Transverse colon (tissue), 4 donors: ENCODE measurements around the gene ENG. TPM values are rescaled to one million over a fixed set of nuclear protein-coding genes. Genes with fewer than 3 reads are reported as not detected.
"Not testable (repeated sequence)": the region's sequence is repeated elsewhere in the genome, so short reads cannot be mapped to it uniquely, and the experiment has no call there.

Experiments
- DNase-seq: peaks from one replicate; pipeline ENCODE4 v3.0.0-alpha.2; 2019
- H3K27ac ChIP-seq, 4 donors: fragments of 200-600 bp; sonication (generic); 2 replicates each; pipeline ENCODE4 v1.5.1; 2016 to 2018; ENCODE audit warnings: inconsistent platforms in 4 of 4
- H3K27me3 ChIP-seq: fragments of 200-600 bp; sonication (generic); 2 replicates; pipeline ENCODE4 v1.5.1; 2017; ENCODE audit warnings: inconsistent platforms
- H3K36me3 ChIP-seq, 4 donors: fragments of 200-600 bp; sonication (generic); 2 replicates each; pipeline ENCODE4 v1.5.1; 2017 to 2019; ENCODE audit warnings: inconsistent platforms in 4 of 4
- H3K4me1 ChIP-seq, 4 donors: fragments of 200-600 bp; sonication (generic); 2 replicates each; pipeline ENCODE4 v1.5.1; 2017 to 2020; ENCODE audit warnings: inconsistent platforms in 4 of 4
- H3K4me3 ChIP-seq, 4 donors: fragments of 200-600 bp; sonication (generic); 1 replicate in 1 of 4; 2 replicates in 3 of 4; pipeline versions ENCODE4 v1.5.1 to v1.6.1; 2017 to 2019; ENCODE audit warnings: inconsistent platforms in 4 of 4
- H3K9me3 ChIP-seq, 2 donors: fragments of 200-600 bp; sonication (generic); 2 replicates each; pipeline ENCODE4 v1.5.1; 2017 to 2019; ENCODE audit warnings: inconsistent platforms in 2 of 2
- EP300 ChIP-seq: sonication (generic); formaldehyde crosslinking; IDR thresholded peaks from one replicate; pipeline ENCODE4 v1.6.1; 2017; ENCODE audit warnings: antibody characterized with exemption, low read depth
- POLR2A ChIP-seq: fragments of 450-650 bp; IDR thresholded peaks from one replicate; pipeline ENCODE4 v1.6.1; 2016; ENCODE audit warnings: antibody characterized with exemption, mild to moderate bottlenecking, moderate library complexity
- POLR2AphosphoS5 ChIP-seq, 3 donors: sonication (generic); formaldehyde crosslinking; IDR thresholded peaks; one replicate each; pipeline ENCODE4 v1.6.1; 2016; ENCODE audit warnings: antibody characterized with exemption in 3 of 3
- WGBS, 2 donors: methylation state at CpG; one replicate each; pipeline ENCODE4 v1.1.5; 2018; ENCODE audit warnings: low coverage in 1 of 2; 5-methylcytosine and 5-hydroxymethylcytosine counted together
- in situ Hi-C, 4 donors: fragments of 200-750 bp; cut with MboI; loops; one replicate each; pipeline versions ENCODE4 v1.15.0 to v1.15.1; 2017; ENCODE audit warnings: low sequenced_read_pairs in 3 of 4, low pct_ligation_motif_present in 1 of 4, low pct_unique_long_range_greater_than_20kb in 1 of 4
- intact Hi-C: fragments of 100-400 bp; cut with DNase I; formaldehyde crosslinking; loops from one replicate; pipeline ENCODE4 v1.15.1; 2023; ENCODE audit warnings: low total_unique reads
- total RNA-seq, 4 donors: library from RNA; depleted of rRNA; stranded (reverse); fragments of >200 nt; gene quantifications; one replicate each; pipeline ENCODE4 v1.1.0, GENCODE V29; 2016
- TF ChIP-seq, protein P1 (sequence below), 5 experiments: fragments of 200-600 bp in 3 of 5; fragments of 450-650 bp in 2 of 5; sonication (generic) in 3 of 5; IDR thresholded peaks; 1 replicate in 2 of 5; 2 replicates in 3 of 5; pipeline ENCODE4 v1.5.1; 2016 to 2017; ENCODE audit warnings: antibody characterized with exemption in 5 of 5, inconsistent platforms in 3 of 5, mild to moderate bottlenecking in 2 of 5, moderate library complexity in 1 of 5

ENG gene
- total RNA-seq, 4 donors from 2014 or later: 10.6 to 23.9 (median 17.0) TPM

DNA sequence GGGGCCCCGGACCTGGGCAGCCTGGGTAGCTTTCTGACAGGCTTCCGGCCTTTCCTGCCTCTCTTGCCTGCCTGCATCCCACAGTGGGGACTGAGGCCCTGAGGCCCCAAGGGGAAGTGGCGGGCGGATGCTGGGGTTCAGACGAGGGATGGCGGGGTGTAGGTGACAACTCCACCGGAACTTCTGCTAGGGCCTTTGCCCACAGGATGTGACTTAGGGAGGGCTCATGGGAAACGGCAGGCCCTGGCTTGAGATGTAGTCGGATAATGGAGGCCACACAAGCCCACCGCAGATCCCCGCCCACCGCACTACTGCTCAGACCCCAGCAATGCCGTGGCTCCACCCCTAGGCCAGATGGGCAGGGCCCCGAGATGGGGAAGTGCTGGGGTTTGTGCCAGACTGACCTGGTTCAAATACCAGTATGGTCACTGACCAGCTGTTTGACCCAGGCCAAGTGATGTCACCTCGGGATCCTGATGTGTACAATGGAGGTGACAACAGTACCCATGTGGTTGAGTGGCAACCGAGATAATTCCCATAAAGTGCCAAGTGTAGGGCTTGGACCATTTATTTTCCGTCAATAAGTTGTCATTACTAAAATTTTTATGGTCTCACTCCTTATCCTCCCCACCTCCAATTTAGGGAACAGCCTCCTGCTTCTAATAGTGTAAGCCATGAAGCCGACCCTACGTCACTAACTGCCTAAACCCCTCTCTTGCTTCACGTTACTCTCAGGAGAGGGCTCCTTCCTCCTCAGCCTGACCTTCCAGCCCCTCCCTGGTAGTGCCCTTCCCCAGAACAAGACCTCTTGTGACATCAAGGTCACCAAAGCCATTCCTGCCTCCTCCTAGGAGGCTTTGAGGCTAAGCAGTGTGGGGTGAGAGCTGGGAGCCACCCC lies 71.1 kb downstream of the ENG start:
- peaks cover 10 to 40% (median 19%) of the 10 kb centered on the region in 4 donors for H3K4me1 ChIP-seq

DNA sequence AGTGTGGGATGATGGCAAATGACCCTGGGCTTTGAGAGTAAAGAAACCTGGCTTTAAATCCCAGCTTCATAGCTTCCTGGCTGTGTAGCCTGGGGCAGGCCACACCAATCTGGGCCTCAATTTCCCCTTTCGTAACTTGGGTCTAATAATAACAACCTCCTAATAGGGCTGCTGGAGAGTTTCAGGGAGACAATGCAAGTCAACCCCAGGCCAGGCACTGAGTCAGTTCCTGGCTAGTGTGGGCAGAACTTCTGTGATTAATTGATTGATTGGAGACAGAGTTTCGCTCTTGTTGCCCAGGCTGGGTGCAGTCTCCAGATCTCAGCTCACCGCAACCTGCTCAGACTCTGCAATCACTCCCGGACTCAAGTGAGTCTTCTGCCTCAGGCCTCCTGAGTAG lies 72.7 kb downstream of the ENG start:
- in situ Hi-C loops: loop anchor here in 2 of 4 donors (5.0 to 25.0 kb wide), 2 partner anchors 45 to 130 kb away; partner anchors contain the start of genes TOR2A (in 2 of the 2) and ST6GALNAC4 (in 1 of the 2)
- no peak for DNase-seq
- H3K9me3 ChIP-seq: no peaks in the 10 kb centered on the region
- no peaks in the 10 kb centered on the region for H3K27me3 ChIP-seq
- no peak overlapping the region for H3K27ac ChIP-seq
- 86 to 100% methylated on average over 1 to 4 of the region's 4 CpGs for WGBS, 2 donors
- H3K4me3 ChIP-seq: no peak overlapping the region
- peaks cover 3 to 26% (median 11%) of the 10 kb centered on the region in 4 donors for H3K4me1 ChIP-seq
- intact Hi-C loops: no loop called here
- TF ChIP-seq, protein P1, sequence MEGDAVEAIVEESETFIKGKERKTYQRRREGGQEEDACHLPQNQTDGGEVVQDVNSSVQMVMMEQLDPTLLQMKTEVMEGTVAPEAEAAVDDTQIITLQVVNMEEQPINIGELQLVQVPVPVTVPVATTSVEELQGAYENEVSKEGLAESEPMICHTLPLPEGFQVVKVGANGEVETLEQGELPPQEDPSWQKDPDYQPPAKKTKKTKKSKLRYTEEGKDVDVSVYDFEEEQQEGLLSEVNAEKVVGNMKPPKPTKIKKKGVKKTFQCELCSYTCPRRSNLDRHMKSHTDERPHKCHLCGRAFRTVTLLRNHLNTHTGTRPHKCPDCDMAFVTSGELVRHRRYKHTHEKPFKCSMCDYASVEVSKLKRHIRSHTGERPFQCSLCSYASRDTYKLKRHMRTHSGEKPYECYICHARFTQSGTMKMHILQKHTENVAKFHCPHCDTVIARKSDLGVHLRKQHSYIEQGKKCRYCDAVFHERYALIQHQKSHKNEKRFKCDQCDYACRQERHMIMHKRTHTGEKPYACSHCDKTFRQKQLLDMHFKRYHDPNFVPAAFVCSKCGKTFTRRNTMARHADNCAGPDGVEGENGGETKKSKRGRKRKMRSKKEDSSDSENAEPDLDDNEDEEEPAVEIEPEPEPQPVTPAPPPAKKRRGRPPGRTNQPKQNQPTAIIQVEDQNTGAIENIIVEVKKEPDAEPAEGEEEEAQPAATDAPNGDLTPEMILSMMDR (IDR thresholded peaks at IDR 0.05): no peak
- no peak for TF ChIP-seq POLR2A
- TF ChIP-seq POLR2AphosphoS5 (IDR thresholded peaks at IDR 0.05): no peak
- TF ChIP-seq EP300: no peak
- no peaks in the 10 kb centered on the region for H3K36me3 ChIP-seq

More for the DNA sequence above, 71.1 kb downstream of the ENG start:
- Histone ChIP-seq H3K9me3 (no peaks in the 10 kb centered on the region), H3K4me3 (no peak overlapping the region), H3K27ac (peak overlapping the region; percentile 96 to 99 (median 96)), H3K36me3 (peaks cover 0 to 12% (median 4%) of the 10 kb centered on the region in 4 donors), H3K27me3 (no peaks in the 10 kb centered on the region)
- intact Hi-C loops (loop anchor here (2.0 kb wide), 1 partner anchor 47 kb away; no protein-coding TSS in a partner anchor), in situ Hi-C loops (loop anchor here in 2 of 4 donors (5.0 to 25.0 kb wide), 2 partner anchors 46 to 129 kb away; partner anchors contain the start of genes TOR2A (in 2 of the 2) and ST6GALNAC4 (in 1 of the 2))
- TF ChIP-seq, protein P1 (IDR thresholded peaks at IDR 0.05): no peak
- TF ChIP-seq EP300: no peak
- TF ChIP-seq POLR2AphosphoS5 (IDR thresholded peaks at IDR 0.05): peak in 2 of 3 donors; percentile 14 to 15
- TF ChIP-seq POLR2A: no peak
- WGBS, 2 donors: 58 to 62% methylated on average over 6 to 19 of the region's 20 CpGs
- peak; percentile 70 for DNase-seq

DNA sequence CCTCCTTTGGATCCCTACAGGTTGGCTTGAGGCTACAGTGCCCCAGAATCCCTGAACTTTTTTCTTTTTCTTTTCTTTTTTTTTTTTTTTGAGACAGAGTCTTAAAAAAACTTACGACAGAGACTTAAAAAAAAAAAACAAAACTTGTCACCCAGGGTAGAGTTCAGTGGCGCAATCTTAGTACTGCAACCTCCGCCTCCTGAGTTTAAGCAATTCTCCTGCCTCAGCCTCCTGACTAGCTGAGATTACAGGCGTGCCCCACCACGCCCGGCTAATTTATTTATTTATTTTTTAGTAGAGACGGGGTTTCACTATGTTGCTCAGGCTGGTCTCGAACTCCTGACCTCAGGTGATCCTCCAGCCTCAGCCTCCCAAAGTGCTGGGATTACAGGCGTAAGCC lies 73.5 kb downstream of the ENG start:
- H3K27me3 ChIP-seq, intact Hi-C loops, DNase-seq, H3K36me3 ChIP-seq, H3K4me3 ChIP-seq, H3K27ac ChIP-seq, H3K9me3 ChIP-seq: not testable (repeated sequence)
- 28 to 70% methylated on average over 7 to 9 of the region's 9 CpGs for WGBS, 2 donors
- peaks cover 0 to 24% (median 9%) of the 10 kb centered on the region in 4 donors for H3K4me1 ChIP-seq
- in situ Hi-C loops: loop anchor here in 2 of 4 donors (5.0 to 25.0 kb wide), 2 partner anchors 44 to 131 kb away; partner anchors contain the start of genes TOR2A (in 2 of the 2) and ST6GALNAC4 (in 1 of the 2)
- TF ChIP-seq, protein P1 (IDR thresholded peaks at IDR 0.05): peak in 1 of 5 experiments; percentile 7
